Measurements from ENCODE around the gene LPAR3. TPM values are rescaled to one million over a fixed set of nuclear protein-coding genes. Genes with fewer than 3 reads are reported as not detected.

The LPAR3 gene
- total RNA-seq, 4 donors from 2014 or later = 1.5 TPM; not detected in 3

DNA sequence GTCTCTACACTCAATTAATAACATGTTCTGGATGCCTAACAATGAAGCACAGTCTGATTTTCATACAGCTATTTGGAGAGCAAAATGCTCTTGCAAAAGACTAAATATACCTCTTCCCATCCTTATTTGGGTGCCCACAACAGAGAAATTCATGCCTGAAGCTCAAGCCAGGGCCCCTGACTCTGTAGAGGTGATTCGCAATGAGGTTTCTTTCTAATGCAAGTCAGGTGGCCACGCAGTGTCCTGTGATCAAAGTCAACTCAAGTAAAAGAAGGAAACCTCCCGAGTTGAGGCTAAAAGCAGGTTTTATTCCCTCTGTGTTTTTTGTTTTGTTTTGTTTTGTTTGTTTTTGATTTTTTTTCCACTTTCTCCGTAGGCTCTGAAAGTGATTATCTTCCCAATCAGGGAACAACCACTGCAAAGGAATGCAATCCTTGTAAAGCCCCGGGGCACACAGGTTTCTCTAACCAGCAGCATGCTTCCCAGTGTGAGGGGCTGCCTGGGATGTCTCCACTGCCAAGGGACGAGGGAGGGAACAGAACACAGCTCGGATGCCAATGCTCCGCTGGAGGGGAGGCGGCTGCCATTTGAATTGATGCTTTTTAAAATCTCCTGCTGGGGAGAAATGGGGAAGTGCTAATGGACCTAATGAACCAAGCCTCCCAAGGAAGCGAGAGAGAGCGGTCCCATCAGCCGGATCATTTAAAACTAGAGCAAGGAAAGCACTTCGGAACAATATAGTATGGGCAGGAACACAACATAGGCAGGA lies 128.9 kb downstream of the LPAR3 start:
- H3K4me1 ChIP-seq = peaks cover 0 to 14% (median 0%) of the 10 kb centered on the region in 4 donors
- H3K4me3 ChIP-seq = no peak overlapping the region
- H3K36me3 ChIP-seq = no peaks in the 10 kb centered on the region
- no peak for DNase-seq (ENCODE audit: low spot score in 2 of 2)
- H3K9me3 ChIP-seq = no peaks in the 10 kb centered on the region
- 43 to 44% methylated on average over 13 of the region's 13 CpGs for WGBS, 2 donors
- H3K27ac ChIP-seq = no peak overlapping the region
- TF ChIP-seq EP300 (IDR thresholded peaks at IDR 0.05) = no peak
- peaks cover 0 to 27% of the 10 kb centered on the region in 2 donors for H3K27me3 ChIP-seq

DNA sequence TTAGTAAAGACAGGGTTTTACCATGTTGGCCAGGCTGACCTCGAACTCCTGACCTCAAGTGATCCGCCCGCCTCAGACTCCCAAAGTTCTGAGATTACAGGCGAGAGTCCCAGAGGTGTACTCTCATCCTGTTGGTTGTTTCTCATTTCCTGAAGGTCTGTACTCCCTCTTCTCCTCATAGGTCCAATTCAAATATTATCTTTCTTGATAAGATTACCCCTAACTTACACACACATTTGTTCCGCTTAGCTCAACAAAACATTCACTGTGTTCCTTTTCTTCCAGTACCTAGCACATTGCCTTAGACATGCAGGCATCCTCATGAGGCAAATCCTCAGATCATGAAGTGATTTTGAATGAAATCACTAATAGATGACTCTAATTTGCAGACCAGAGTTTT lies 130.3 kb downstream of the LPAR3 start:
- WGBS, 2 donors = 71 to 73% methylated on average over 5 of the region's 5 CpGs
- Histone ChIP-seq H3K36me3 (no peaks in the 10 kb centered on the region), H3K4me1 (peaks cover 0 to 20% (median 0%) of the 10 kb centered on the region in 4 donors), H3K4me3 (no peak overlapping the region), H3K27me3 (peaks cover 0 to 27% of the 10 kb centered on the region in 2 donors), H3K9me3 (no peaks in the 10 kb centered on the region), H3K27ac (no peak overlapping the region)
- no peak for TF ChIP-seq POLR2A (IDR thresholded peaks at IDR 0.05)
- TF ChIP-seq EP300 (IDR thresholded peaks at IDR 0.05) = no peak
- TF ChIP-seq, protein P1, sequence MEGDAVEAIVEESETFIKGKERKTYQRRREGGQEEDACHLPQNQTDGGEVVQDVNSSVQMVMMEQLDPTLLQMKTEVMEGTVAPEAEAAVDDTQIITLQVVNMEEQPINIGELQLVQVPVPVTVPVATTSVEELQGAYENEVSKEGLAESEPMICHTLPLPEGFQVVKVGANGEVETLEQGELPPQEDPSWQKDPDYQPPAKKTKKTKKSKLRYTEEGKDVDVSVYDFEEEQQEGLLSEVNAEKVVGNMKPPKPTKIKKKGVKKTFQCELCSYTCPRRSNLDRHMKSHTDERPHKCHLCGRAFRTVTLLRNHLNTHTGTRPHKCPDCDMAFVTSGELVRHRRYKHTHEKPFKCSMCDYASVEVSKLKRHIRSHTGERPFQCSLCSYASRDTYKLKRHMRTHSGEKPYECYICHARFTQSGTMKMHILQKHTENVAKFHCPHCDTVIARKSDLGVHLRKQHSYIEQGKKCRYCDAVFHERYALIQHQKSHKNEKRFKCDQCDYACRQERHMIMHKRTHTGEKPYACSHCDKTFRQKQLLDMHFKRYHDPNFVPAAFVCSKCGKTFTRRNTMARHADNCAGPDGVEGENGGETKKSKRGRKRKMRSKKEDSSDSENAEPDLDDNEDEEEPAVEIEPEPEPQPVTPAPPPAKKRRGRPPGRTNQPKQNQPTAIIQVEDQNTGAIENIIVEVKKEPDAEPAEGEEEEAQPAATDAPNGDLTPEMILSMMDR (IDR thresholded peaks at IDR 0.05) = no peak
- DNase-seq (ENCODE audit: low spot score in 2 of 2) = no peak

Other genes starting within 250 kb of the LPAR3 start
- 1 to 10 TPM; 3.6 to 5.5 (median 4.8) TPM for gene SSX2IP, start 202.7 kb downstream of the LPAR3 start, total RNA-seq
- gene MCOLN2, start 103.9 kb upstream of the LPAR3 start, total RNA-seq = 10 to 100 TPM in 2 of 4 donors, 1 to 10 TPM in 2; 8.2 to 12.2 (median 9.8) TPM
- gene MCOLN3, start 155.3 kb upstream of the LPAR3 start, total RNA-seq = 10 to 100 TPM in 2 of 4 donors, 1 to 10 TPM in 2; 6.5 to 12.9 (median 8.6) TPM

Data from tibial nerve (tissue), 4 donors.